PFSK-1 (cell line): ENCODE data around the gene HES7.

Experiments used
- FOXP2 ChIP-seq: optimal IDR thresholded peaks from 2 replicates; pipeline ENCODE3; 2011; ENCODE audit warnings: borderline replicate concordance, control low read depth, inconsistent platforms; ENCODE audit not compliant: insufficient read depth; ENCODE audit errors: extremely low read length, extremely low read depth
- POLR2AphosphoS5 ChIP-seq: IDR thresholded peaks from 2 replicates; pipeline ENCODE4 v1.6.1; 2012; ENCODE audit warnings: low read depth, mild to moderate bottlenecking, control low read depth, low read length, moderate library complexity
- REST ChIP-seq, 2 experiments: IDR thresholded peaks; 2 replicates each; pipeline versions ENCODE4 v1.6.1 to v1.8.0; 2011 to 2012; ENCODE audit warnings: low read depth in 2 of 2, low read length in 2 of 2, control low read depth in 1 of 2, inconsistent platforms in 1 of 2, mild to moderate bottlenecking in 1 of 2, moderate library complexity in 1 of 2; ENCODE audit not compliant: insufficient read depth in 1 of 2
- SIN3A ChIP-seq: IDR thresholded peaks from 2 replicates; pipeline ENCODE4 v1.6.1; 2012; ENCODE audit warnings: mild to moderate bottlenecking, low read length, moderate library complexity, borderline replicate concordance; ENCODE audit not compliant: insufficient read depth
- TAF1 ChIP-seq: IDR thresholded peaks from 2 replicates; pipeline ENCODE4 v1.6.1; 2012; ENCODE audit warnings: low read length, control low read depth, borderline replicate concordance; ENCODE audit not compliant: insufficient read depth

Gene HES7

GRCh38 chr17:8141045-8141444 lies 17.1 kb upstream of the HES7 start:
- TF ChIP-seq SIN3A: no peak
- TF ChIP-seq TAF1: no peak
- no peak for TF ChIP-seq POLR2AphosphoS5
- no peak for TF ChIP-seq REST (IDR thresholded peaks at IDR 0.05; ENCODE audit: insufficient read depth in 1 of 2, low read depth in 2 of 2, low read length in 2 of 2)
- TF ChIP-seq FOXP2: no peak

GRCh38 chr17:8140065-8141029 lies 16.4 kb upstream of the HES7 start:
- TF ChIP-seq POLR2AphosphoS5 (no peak), REST (IDR thresholded peaks at IDR 0.05; ENCODE audit: insufficient read depth in 1 of 2, low read depth in 2 of 2, low read length in 2 of 2) (no peak), FOXP2 (no peak), SIN3A (no peak), TAF1 (no peak)

- TF ChIP-seq TAF1 (peak; percentile 51; the same call in 1 of the 2 replicates), SIN3A (peak; percentile 69; the same call in 1 of the 2 replicates), POLR2AphosphoS5 (0 out of 2 replicates have a peak, but pooled peaks have one; percentile 49), REST (IDR thresholded peaks at IDR 0.05; ENCODE audit: insufficient read depth in 1 of 2, low read depth in 2 of 2, low read length in 2 of 2) (no peak), FOXP2 (no peak)
Observed at GRCh38 chr17:8138672-8139371, 14.9 kb upstream of the HES7 start.

- TF ChIP-seq TAF1 (no peak), FOXP2 (no peak), REST (IDR thresholded peaks at IDR 0.05; ENCODE audit: insufficient read depth in 1 of 2, low read depth in 2 of 2, low read length in 2 of 2) (no peak)
Observed at GRCh38 chr17:8138374-8138671, 14.4 kb upstream of the HES7 start.
